Memory B cell (primary cell): ENCODE measurements around the gene CD58.
A peak's percentile ranks its signal among the peaks of the same experiment; 100 is the strongest.

Experiments used
- ATAC-seq: fragments of 150-1000 bp; cut with Tn5 transposase; 2 replicates; pipeline ENCODE4 v1.10.0; 2021; ENCODE audit warnings: low read depth, mild to moderate bottlenecking, moderate library complexity
- DNase-seq, 2 donors: peaks; one replicate each; pipeline ENCODE4 v3.0.0; 2022; ENCODE audit warnings: low spot score in 2 of 2
- H3K27ac Mint-ChIP-seq: one replicate; pipeline ENCODE4 v1.8.0; 2022; ENCODE audit warnings: mild to moderate bottlenecking, moderate library complexity, mixed read lengths
- H3K27me3 Mint-ChIP-seq: one replicate; pipeline ENCODE4 v1.8.0; 2022; ENCODE audit warnings: mixed read lengths
- H3K36me3 Mint-ChIP-seq: one replicate; pipeline ENCODE4 v1.8.0; 2022; ENCODE audit warnings: mild to moderate bottlenecking, mixed read lengths
- H3K4me1 Mint-ChIP-seq: one replicate; pipeline ENCODE4 v1.8.0; 2022; ENCODE audit warnings: mixed read lengths
- H3K4me3 Mint-ChIP-seq: one replicate; pipeline ENCODE4 v1.8.0; 2022; ENCODE audit warnings: mild to moderate bottlenecking, moderate library complexity, mixed read lengths
- H3K9me3 Mint-ChIP-seq: one replicate; pipeline ENCODE4 v1.8.0; 2022; ENCODE audit warnings: mixed read lengths

Gene CD58

DNA sequence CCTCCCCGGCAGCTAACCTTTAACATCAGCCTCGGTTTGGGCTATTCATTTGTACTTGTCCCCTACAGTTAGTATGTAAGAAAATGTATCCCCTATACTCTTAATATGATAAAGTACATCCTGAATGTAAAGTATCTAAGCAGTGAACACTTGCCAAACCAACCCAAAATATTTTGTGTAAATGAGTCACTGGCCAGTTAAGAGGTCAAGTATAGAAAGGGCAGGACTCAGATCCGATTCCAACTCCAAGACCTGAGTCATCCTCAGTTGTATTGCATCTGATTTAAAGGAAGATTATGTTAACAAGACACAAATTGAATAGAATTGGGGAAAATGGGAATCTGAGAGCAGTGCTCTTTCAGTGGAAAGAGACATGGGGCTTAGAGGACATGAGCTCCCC, 84.4 kb downstream of the CD58 start:
- H3K4me3 Mint-ChIP-seq = no peak overlapping the region

GRCh38 chr1:116485976-116486375, 84.8 kb downstream of the CD58 start:
- Mint-ChIP-seq H3K4me1 (peaks cover 2% of the 10 kb centered on the region), H3K27ac (no peak overlapping the region), H3K36me3 (no peaks in the 10 kb centered on the region), H3K9me3 (no peaks in the 10 kb centered on the region), H3K4me3 (no peak overlapping the region), H3K27me3 (no peaks in the 10 kb centered on the region)
- ATAC-seq = no peak
- DNase-seq = no peak

More for the DNA sequence above, 84.4 kb downstream of the CD58 start:
- Mint-ChIP-seq H3K27me3 (no peaks in the 10 kb centered on the region), H3K9me3 (no peaks in the 10 kb centered on the region), H3K27ac (no peak overlapping the region), H3K4me1 (peaks cover 2% of the 10 kb centered on the region), H3K36me3 (no peaks in the 10 kb centered on the region)
- DNase-seq (no peak), ATAC-seq (no peak)

- ATAC-seq = peak; percentile 97
- no peaks in the 10 kb centered on the region for H3K36me3 Mint-ChIP-seq
- H3K27ac Mint-ChIP-seq = no peak overlapping the region
- no peak overlapping the region for H3K4me3 Mint-ChIP-seq
- H3K9me3 Mint-ChIP-seq = no peaks in the 10 kb centered on the region
- H3K27me3 Mint-ChIP-seq = no peaks in the 10 kb centered on the region
- peaks cover 2% of the 10 kb centered on the region for H3K4me1 Mint-ChIP-seq
- DNase-seq = peak; percentile 85 to 87
Measured at GRCh38 chr1:116485071-116485735, 85.6 kb downstream of the CD58 start.

DNA sequence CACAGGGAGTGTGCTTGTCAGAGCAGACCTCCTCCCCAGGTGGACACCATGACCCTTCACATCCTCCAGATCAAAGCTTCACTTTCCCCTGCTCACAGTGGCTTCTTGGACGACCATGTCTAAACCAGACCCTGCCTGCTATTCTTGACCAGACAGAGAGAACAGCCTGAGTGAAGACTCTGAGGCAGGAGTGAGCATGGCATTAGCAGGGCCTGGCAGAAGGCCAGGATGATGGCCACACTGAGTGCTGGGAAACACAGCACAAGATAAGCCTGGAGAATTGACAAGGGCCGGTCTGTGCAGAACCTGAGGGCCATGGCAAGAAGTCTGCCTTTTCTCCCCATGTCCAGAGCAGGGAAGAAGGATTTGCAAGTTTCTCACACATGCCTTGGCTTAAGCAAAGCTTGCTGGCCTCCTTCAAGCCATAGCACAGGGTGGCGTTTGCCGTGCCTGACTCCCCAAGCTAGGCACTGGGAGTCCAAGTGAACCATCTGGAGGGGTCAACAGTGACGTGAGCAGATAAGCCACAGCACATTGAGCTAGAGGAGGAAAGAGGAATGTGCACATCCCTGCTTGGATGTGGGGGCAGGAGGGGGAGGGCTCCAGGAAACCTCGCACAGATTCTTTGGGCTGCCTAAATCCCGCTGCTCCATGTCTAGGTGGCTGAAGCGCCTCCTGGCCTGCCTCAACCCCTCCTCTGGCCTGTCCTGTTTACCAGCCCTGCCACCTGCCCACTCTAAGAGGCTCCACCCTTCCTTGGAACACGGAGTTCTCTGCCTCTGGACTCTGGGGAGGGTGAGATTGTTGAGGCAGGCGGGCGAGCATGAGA, 87.1 kb downstream of the CD58 start:
- H3K4me3 Mint-ChIP-seq = no peak overlapping the region
- H3K27ac Mint-ChIP-seq = no peak overlapping the region
- H3K9me3 Mint-ChIP-seq = no peaks in the 10 kb centered on the region
- no peaks in the 10 kb centered on the region for H3K4me1 Mint-ChIP-seq
- DNase-seq (no peak), ATAC-seq (no peak)
- no peaks in the 10 kb centered on the region for H3K27me3 Mint-ChIP-seq
- H3K36me3 Mint-ChIP-seq = no peaks in the 10 kb centered on the region

- no peaks in the 10 kb centered on the region for H3K4me1 Mint-ChIP-seq
- no peak overlapping the region for H3K27ac Mint-ChIP-seq
- H3K36me3 Mint-ChIP-seq = no peaks in the 10 kb centered on the region
- no peaks in the 10 kb centered on the region for H3K27me3 Mint-ChIP-seq
- no peak for ATAC-seq
- DNase-seq = no peak
- no peaks in the 10 kb centered on the region for H3K9me3 Mint-ChIP-seq
- no peak overlapping the region for H3K4me3 Mint-ChIP-seq
Measured at GRCh38 chr1:116482490-116482889, 88.3 kb downstream of the CD58 start.

DNA sequence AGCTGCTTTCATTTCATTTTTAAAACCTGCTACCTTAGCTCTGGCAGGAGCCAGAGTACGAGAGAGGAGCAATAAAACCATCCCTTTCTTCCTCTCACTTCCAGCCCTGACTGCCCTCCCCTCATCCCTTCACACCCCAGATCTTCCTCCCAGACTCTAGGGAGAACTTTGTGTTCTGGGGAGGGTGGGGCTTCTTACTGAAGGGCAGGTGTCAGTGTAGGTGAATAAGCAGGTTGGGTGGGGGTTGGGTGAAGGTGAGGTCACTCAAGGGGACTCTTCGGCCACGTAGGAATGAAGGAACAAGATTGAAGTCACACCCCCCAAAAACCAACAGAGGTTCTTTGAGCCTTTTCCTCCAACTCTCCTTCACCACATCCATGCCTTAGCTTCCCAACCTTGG, 88.9 kb downstream of the CD58 start:
- Mint-ChIP-seq H3K36me3 (no peaks in the 10 kb centered on the region), H3K9me3 (no peaks in the 10 kb centered on the region), H3K4me3 (no peak overlapping the region), H3K4me1 (no peaks in the 10 kb centered on the region), H3K27me3 (no peaks in the 10 kb centered on the region), H3K27ac (no peak overlapping the region)
- ATAC-seq (no peak), DNase-seq (no peak)

DNA sequence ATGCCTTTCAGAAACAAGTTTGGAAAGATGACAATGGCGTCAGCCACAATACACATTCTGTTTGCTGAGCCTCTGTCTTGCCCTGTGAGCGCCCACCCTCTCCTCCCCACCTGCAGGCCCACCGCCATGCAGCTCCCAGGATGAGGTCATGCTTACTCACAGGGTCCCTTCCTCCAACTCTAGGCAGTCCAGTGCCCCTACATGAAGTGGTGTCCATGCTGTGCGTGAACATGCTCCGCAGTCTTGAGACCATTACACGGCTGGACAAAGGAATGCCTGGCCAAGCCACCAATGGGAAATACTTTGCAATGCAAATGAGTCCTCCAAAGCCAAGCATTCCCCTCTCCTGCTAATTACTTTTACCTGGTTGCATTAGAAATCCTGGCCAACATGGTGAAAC, 92.2 kb downstream of the CD58 start:
- H3K4me1 Mint-ChIP-seq = no peaks in the 10 kb centered on the region
- ATAC-seq (no peak), DNase-seq (no peak)
- H3K9me3 Mint-ChIP-seq = no peaks in the 10 kb centered on the region
- no peak overlapping the region for H3K27ac Mint-ChIP-seq
- H3K4me3 Mint-ChIP-seq = no peak overlapping the region
- H3K27me3 Mint-ChIP-seq = peaks cover 2% of the 10 kb centered on the region
- no peaks in the 10 kb centered on the region for H3K36me3 Mint-ChIP-seq

GRCh38 chr1:116477429-116477828, 93.4 kb downstream of the CD58 start:
- H3K4me3 Mint-ChIP-seq = no peak overlapping the region
- H3K27me3 Mint-ChIP-seq = peaks cover 2% of the 10 kb centered on the region
- H3K9me3 Mint-ChIP-seq = no peaks in the 10 kb centered on the region
- DNase-seq = no peak
- no peak overlapping the region for H3K27ac Mint-ChIP-seq
- H3K4me1 Mint-ChIP-seq = no peaks in the 10 kb centered on the region
- ATAC-seq = no peak
- H3K36me3 Mint-ChIP-seq = no peaks in the 10 kb centered on the region

DNA sequence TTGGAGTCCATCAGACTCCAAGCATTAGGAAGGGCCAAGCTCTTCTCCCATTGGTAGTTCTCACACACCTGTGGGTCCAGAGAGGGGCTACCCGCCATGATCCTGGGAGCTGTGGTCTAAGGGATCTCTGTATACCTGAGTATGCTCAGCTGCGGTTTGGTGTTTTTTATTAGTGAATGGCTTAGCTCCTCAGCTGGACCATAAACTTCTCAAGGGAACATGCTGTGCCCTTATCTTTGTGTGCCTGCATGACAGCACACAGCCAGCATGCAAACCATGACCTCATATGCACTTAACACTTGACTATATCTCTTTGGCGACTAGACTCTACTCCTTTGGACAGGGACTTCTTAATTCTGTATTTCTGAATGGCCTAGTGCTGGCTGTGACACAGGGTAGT, 94.5 kb downstream of the CD58 start:
- DNase-seq = no peak
- no peak for ATAC-seq

DNA sequence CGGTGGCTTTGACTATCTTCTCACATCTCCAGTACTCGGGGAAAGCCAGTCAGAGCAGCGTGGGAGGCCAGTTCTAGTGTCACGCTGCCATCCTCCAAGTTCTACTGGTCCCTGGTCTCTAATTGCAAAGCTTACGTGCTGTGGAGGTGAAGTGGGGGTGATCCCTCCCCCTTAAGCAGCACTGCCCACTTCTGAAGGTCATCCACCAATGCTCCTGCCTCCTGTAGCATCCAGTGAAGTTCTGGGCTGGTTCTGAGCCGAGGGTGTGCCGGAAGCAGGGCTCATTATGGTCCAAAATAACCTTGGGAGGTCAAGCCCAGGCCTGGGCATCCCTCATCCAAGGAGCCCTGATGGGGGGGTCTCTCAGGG, 95.0 kb downstream of the CD58 start:
- H3K4me1 Mint-ChIP-seq = no peaks in the 10 kb centered on the region
- no peaks in the 10 kb centered on the region for H3K9me3 Mint-ChIP-seq
- H3K27ac Mint-ChIP-seq = no peak overlapping the region
- DNase-seq = no peak
- H3K4me3 Mint-ChIP-seq = no peak overlapping the region
- H3K27me3 Mint-ChIP-seq = peaks cover 2% of the 10 kb centered on the region
- no peaks in the 10 kb centered on the region for H3K36me3 Mint-ChIP-seq
- no peak for ATAC-seq

More for the DNA sequence above, 94.5 kb downstream of the CD58 start:
- Mint-ChIP-seq H3K4me3 (no peak overlapping the region), H3K36me3 (no peaks in the 10 kb centered on the region), H3K27me3 (peaks cover 2% of the 10 kb centered on the region), H3K4me1 (no peaks in the 10 kb centered on the region), H3K27ac (no peak overlapping the region), H3K9me3 (no peaks in the 10 kb centered on the region)

DNA sequence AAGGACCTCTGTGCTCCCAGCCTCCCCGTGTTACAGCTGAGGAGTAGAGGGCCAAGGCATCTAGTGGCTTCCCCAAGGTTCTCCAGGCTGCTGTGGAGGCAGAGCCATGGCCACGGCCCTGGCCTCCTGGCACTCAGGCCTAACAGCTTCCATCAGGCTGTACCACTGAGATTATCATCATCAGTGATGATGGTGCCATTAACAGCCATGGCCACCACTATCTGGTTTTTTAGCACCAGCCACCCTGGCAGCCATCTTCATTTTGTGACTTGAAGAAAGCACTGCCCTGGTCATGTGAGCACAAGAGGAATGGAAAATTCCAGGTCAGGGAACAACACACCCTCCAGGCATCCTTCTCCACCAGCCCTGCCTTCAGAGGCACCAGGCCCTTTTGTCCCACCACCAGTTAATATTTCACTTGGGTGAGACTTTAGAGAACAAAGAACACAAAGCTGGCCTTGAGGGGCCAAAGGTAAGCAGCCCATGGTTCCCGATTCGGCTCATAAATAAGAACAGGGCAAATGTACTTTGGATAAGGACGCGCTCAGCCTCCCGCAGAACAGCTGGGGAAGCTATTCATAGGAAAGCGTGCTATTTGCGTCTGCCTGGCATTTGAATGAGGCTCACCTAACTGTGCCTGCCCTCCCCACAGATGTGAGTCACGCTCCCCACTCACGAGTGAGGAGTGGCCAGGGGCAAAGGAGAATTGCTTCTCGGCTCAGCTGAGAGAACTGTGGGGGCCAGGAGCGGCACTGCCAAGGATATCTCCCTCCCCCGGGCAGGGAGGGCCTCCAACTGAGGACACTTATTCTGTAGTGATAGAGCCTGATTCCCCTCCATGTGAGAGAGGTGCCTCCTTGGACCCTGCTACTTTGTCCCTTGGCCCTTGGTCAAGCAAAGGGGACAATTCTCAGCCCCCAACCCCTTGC, 95.6 kb downstream of the CD58 start:
- DNase-seq (no peak), ATAC-seq (no peak)
- Mint-ChIP-seq H3K36me3 (no peaks in the 10 kb centered on the region), H3K27me3 (peaks cover 2% of the 10 kb centered on the region), H3K9me3 (no peaks in the 10 kb centered on the region), H3K4me1 (no peaks in the 10 kb centered on the region), H3K4me3 (no peak overlapping the region), H3K27ac (no peak overlapping the region)

GRCh38 chr1:116472431-116472961, 98.3 kb downstream of the CD58 start:
- no peak for DNase-seq

GRCh38 chr1:116471241-116471640, 99.6 kb downstream of the CD58 start:
- no peaks in the 10 kb centered on the region for H3K36me3 Mint-ChIP-seq
- no peak overlapping the region for H3K4me3 Mint-ChIP-seq
- ATAC-seq (no peak), DNase-seq (no peak)
- no peaks in the 10 kb centered on the region for H3K9me3 Mint-ChIP-seq
- no peak overlapping the region for H3K27ac Mint-ChIP-seq
- H3K27me3 Mint-ChIP-seq = peaks cover 6% of the 10 kb centered on the region
- H3K4me1 Mint-ChIP-seq = no peaks in the 10 kb centered on the region

More at GRCh38 chr1:116472431-116472961, 98.3 kb downstream of the CD58 start:
- Mint-ChIP-seq H3K4me3 (no peak overlapping the region), H3K27ac (no peak overlapping the region), H3K36me3 (no peaks in the 10 kb centered on the region), H3K9me3 (no peaks in the 10 kb centered on the region), H3K27me3 (peaks cover 4% of the 10 kb centered on the region), H3K4me1 (no peaks in the 10 kb centered on the region)
- ATAC-seq = no peak

GRCh38 chr1:116470671-116471070, 100.2 kb downstream of the CD58 start:
- H3K9me3 Mint-ChIP-seq = no peaks in the 10 kb centered on the region
- no peak for ATAC-seq
- no peak overlapping the region for H3K4me3 Mint-ChIP-seq
- DNase-seq = no peak
- no peaks in the 10 kb centered on the region for H3K36me3 Mint-ChIP-seq
- H3K4me1 Mint-ChIP-seq = no peaks in the 10 kb centered on the region
- peaks cover 9% of the 10 kb centered on the region for H3K27me3 Mint-ChIP-seq
- H3K27ac Mint-ChIP-seq = no peak overlapping the region
